Measurements from ENCODE around the gene KAZN.

Gene KAZN

DNA sequence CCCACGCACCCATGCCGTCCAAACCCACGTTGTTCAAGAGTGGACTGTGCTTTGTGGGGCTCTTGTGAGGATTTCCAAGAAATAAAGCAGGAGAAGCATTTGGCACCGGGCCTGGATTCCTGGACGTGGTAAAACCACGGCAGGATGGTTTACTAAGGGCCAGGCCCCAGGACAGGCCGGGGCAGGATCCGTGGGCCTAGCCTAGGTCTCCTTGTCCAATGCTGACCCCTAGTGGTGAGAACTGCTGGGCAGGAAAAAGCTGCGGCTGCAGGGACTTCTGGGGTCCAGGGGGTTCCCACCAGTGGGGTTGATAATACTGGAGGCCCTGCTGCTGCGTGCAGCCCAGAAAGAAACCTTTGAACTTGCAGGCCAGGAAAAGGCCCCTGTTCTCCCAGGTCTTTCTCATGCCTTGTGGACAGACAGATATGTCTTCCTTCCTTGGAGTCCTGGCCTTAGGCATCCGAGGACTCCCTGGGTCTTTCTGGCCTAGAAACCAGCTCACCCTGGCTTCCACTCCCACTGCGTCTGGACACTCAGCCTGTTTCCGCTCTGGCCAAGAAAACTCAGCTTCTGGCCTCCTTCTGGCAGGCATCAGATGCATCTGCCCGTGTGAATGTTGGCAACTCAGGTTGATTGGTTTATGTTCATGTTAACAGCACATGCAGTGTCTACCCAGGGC is 448.1 kb downstream of the KAZN start:
- ATAC-seq (replicated peaks) = no peak
- H3K27me3 Mint-ChIP-seq = peaks cover 11 to 27% of the 10 kb centered on the region in 2 donors
- H3K4me3 Mint-ChIP-seq = no peak overlapping the region
- no peaks in the 10 kb centered on the region for H3K4me1 Mint-ChIP-seq (ENCODE audit: low read depth in 2 of 2)
- H3K36me3 Mint-ChIP-seq (ENCODE audit: insufficient read depth) = no peaks in the 10 kb centered on the region
- peak; percentile 23 to 50 (median 36) for DNase-seq
- peaks cover 0 to 2% of the 10 kb centered on the region in 2 donors for H3K9me3 Mint-ChIP-seq
- H3K27ac Mint-ChIP-seq = no peak overlapping the region

DNA sequence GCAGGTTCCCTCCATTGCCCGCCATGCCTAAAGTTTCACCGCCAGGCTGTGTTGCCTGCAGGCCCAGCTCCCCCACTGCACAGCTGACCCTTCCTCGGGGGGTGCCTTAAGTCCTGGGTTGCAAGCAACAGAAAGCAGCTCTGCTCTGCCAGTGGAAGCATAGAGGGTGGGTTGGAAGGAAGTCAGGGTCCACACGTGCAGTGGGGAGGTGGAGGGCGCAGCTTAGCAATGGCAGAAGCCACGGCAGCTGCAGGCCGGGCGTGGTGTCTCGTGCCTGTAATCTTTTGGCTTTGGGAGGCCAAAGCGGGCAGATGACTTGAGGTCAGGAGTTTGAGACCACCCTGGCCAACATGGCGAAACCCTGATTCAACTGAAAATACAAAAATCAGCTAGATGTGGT is 448.8 kb downstream of the KAZN start:
- H3K4me3 Mint-ChIP-seq = no peak overlapping the region
- no peak overlapping the region for H3K27ac Mint-ChIP-seq
- ATAC-seq (replicated peaks) (no peak), DNase-seq (no peak)
- no peaks in the 10 kb centered on the region for H3K36me3 Mint-ChIP-seq (ENCODE audit: insufficient read depth)
- peaks cover 11 to 28% of the 10 kb centered on the region in 2 donors for H3K27me3 Mint-ChIP-seq
- H3K4me1 Mint-ChIP-seq (ENCODE audit: low read depth in 2 of 2) = no peaks in the 10 kb centered on the region
- peaks cover 0 to 8% of the 10 kb centered on the region in 2 donors for H3K9me3 Mint-ChIP-seq

DNA sequence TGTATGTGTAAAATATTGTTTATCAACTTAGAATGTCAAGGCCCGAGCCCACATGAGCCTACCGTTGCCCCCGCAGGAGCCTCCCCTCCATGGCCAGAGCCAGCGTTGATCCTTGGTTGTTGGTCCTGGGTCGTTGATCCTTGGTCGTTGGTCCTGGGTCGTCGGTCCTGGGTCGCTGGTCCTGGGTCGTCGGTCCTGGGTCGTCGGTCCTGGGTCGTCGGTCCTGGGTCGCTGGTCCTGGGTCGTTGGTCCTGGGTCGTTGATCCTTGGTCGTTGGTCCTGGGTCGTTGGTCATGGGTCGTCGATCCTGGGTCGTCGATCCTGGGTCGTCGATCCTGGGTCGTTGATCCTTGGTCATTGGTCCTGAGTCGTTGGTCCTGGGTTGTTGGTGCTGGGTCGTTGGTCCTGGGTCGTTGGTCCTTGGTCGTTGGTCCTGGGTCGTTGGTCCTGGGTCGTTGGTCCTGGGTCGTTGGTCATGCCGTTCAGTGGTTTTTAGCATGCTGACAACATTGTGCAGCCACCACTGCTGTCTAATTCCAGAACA is 450.0 kb downstream of the KAZN start:
- DNase-seq = no peak
- no peak for ATAC-seq (replicated peaks)
- Mint-ChIP-seq H3K36me3 (ENCODE audit: insufficient read depth) (no peaks in the 10 kb centered on the region), H3K27ac (no peak overlapping the region), H3K9me3 (peaks cover 0 to 11% of the 10 kb centered on the region in 2 donors), H3K4me1 (ENCODE audit: low read depth in 2 of 2) (no peaks in the 10 kb centered on the region), H3K27me3 (peaks cover 11 to 31% of the 10 kb centered on the region in 2 donors), H3K4me3 (no peak overlapping the region)

DNA sequence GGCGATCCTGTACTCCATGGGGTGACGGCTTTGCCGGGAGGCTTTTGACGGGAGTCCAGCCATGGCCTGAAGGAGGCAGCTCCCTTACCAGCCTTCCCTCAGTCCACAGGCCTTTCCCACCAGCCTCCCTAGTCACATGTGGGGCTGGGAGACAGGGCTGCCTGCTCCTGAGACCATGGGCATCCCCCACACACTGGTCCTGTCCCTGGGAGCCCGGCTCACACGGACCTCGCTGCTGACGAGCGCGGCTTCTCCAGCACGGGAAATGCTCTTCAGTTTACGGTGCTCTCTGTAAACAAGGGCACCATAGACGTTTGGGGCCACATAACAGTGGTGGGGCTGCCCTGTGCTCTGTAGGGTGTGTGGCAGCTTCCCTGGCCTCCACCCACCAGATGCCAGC is 450.6 kb downstream of the KAZN start:
- Mint-ChIP-seq H3K4me1 (ENCODE audit: low read depth in 2 of 2) (no peaks in the 10 kb centered on the region), H3K27me3 (peaks cover 11 to 31% of the 10 kb centered on the region in 2 donors), H3K27ac (no peak overlapping the region), H3K4me3 (no peak overlapping the region), H3K36me3 (ENCODE audit: insufficient read depth) (no peaks in the 10 kb centered on the region), H3K9me3 (peaks cover 0 to 11% of the 10 kb centered on the region in 2 donors)
- ATAC-seq (replicated peaks) = no peak
- no peak for DNase-seq

DNA sequence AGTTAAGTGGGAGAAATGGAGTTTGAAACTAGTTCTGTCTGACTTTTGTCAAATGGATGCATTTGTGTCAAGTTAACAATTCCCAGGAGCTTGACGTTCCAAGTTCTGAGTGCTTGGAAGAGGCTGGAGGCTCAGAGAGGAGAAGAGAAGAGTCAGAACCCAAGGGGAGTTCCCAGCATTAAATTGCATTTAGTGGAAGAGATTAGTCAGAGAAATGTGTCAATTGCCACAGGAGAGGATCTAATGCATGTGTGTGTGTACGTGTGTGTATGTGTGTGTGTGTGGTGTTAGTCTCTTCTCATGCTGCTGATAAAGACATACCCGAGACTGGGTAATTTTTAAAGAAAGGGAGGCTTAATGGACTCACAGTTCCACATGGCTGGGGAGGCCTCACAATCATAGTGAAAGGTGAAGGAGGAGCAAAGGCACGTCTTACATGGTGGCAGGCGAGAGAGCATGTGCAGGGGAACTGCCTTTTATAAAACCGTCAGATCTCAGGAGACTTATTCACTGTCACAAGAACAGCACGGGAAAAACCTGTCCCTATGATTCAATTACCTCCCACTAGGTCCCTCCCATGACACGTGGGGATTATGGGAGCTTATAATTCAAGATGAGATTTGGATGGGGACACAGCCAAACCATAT is 453.5 kb downstream of the KAZN start:
- no peak for DNase-seq
- Mint-ChIP-seq H3K36me3 (ENCODE audit: insufficient read depth) (no peaks in the 10 kb centered on the region), H3K4me3 (no peak overlapping the region), H3K27ac (no peak overlapping the region), H3K4me1 (ENCODE audit: low read depth in 2 of 2) (no peaks in the 10 kb centered on the region), H3K27me3 (peaks cover 6 to 46% of the 10 kb centered on the region in 2 donors), H3K9me3 (peaks cover 0 to 11% of the 10 kb centered on the region in 2 donors)
- no peak for ATAC-seq (replicated peaks)

DNA sequence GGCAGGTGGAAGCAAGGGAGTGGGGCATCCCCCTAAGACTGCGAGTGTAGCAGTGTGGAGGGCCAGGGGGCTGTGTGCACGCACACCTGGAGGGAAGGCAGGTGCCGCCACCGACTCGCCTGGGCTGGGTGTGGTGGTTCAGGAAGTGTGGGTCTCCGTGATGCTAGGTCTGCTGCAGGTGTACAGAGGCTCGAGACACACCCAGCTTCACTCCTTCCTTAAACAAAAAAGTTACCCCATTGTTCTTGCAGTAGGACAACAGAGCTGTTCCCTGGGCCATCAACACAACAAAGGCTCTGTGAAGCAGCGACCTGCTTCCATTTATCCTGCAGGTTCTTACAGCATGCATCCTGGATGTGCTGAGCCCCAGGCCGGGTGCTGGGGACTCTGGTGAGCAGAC is 454.7 kb downstream of the KAZN start:
- Mint-ChIP-seq H3K4me3 (no peak overlapping the region), H3K4me1 (ENCODE audit: low read depth in 2 of 2) (no peaks in the 10 kb centered on the region), H3K27me3 (peaks cover 6 to 57% of the 10 kb centered on the region in 2 donors), H3K9me3 (peaks cover 0 to 11% of the 10 kb centered on the region in 2 donors), H3K36me3 (ENCODE audit: insufficient read depth) (no peaks in the 10 kb centered on the region), H3K27ac (no peak overlapping the region)
- no peak for ATAC-seq (replicated peaks)
- DNase-seq = no peak

DNA sequence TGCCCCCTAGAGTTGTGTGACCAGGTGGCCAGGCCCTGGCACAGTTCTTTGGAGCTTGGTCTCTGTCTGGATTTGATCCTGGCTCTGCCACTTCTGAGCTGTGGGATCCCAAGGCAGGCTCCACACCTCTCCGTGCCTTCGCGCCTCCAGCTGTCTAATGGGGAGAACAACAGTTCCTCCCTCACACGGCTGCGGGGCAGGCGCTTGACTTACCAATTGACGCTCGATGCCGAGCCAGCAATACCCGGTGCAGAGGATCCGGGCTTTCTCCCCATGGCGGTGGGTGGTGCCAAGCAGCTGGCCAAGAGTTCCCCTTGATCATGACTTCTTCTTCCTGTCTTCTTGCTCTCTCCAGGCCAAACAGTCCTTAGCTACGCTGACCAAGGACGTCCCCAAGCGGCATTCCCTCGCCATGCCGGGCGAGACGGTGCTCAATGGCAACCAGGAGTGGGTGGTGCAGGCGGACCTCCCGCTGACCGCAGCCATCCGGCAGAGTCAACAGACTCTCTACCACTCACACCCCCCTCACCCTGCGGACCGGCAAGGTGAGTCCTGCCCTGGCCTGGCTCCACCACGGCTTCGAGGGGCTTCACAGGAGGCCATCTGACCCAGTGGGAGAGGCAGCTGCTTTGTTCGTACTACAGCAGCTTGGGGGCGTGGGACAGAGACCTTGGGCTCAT is 457.4 kb downstream of the KAZN start:
- Mint-ChIP-seq H3K27ac (no peak overlapping the region), H3K36me3 (ENCODE audit: insufficient read depth) (no peaks in the 10 kb centered on the region), H3K9me3 (peaks cover 0 to 11% of the 10 kb centered on the region in 2 donors), H3K4me3 (no peak overlapping the region), H3K4me1 (ENCODE audit: low read depth in 2 of 2) (no peaks in the 10 kb centered on the region), H3K27me3 (peaks cover 2 to 77% of the 10 kb centered on the region in 2 donors)
- DNase-seq (no peak), ATAC-seq (replicated peaks) (no peak)

DNA sequence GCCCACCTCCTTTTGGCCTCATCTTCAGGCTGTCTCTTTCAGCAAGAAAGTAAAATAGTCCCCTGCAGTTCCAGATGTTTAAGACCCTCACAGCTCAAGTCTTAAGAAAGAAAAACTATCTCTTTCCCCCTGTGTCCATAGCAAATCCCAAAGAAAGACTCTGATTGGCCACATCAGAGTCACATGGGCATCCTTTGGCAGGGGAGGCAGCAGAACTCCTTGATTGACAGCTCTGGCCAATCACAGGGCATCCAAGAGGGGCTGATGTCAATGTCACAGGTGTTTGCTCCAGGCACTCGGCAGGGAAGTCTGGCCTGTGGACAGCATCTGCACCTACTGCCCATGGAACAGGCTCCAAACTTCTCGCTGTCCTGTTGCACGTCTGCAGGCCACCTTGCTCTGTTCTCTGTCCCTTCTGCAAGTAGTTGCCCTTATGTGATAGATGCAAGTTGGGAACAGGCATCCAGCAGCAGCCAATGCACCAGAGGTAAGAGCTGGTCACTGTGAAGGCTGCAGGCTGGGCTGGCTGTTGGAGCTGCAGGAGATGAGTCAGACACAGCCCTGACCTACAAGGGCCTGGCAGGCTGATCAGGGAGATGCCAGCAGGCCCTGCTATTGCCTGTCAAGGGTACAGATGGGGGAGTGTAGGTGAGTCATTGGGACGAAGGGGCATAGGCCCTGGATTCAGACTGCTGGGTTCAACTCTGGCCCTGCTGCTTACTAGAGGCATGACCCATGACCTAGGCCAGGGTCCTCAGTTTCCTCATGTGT is 458.2 kb downstream of the KAZN start:
- no peak for ATAC-seq (replicated peaks)
- H3K9me3 Mint-ChIP-seq = peaks cover 0 to 8% of the 10 kb centered on the region in 2 donors
- no peaks in the 10 kb centered on the region for H3K4me1 Mint-ChIP-seq (ENCODE audit: low read depth in 2 of 2)
- no peak overlapping the region for H3K27ac Mint-ChIP-seq
- peaks cover 0 to 69% of the 10 kb centered on the region in 2 donors for H3K27me3 Mint-ChIP-seq
- H3K36me3 Mint-ChIP-seq (ENCODE audit: insufficient read depth) = no peaks in the 10 kb centered on the region
- DNase-seq = no peak
- no peak overlapping the region for H3K4me3 Mint-ChIP-seq

DNA sequence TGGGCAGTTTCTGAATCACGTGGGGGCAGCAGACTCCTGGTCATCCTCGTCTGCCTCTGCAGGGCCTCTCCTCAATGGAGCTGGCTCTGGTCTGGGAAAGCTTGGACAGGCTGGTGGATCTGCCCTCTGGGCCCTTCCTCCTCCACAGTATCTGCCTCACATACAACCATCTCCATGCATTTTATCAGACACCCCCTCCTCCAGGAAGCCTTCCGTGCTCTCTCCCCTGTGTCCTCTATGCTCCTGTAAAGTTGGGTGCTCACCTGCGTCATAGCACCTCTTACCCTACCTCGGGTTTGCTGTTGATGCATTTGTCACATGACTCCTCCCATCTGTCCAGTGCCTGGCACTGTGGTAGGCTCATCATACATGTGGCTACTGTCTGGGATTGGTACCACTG is 459.3 kb downstream of the KAZN start:
- Mint-ChIP-seq H3K27ac (no peak overlapping the region), H3K9me3 (no peaks in the 10 kb centered on the region), H3K4me1 (ENCODE audit: low read depth in 2 of 2) (no peaks in the 10 kb centered on the region), H3K4me3 (no peak overlapping the region), H3K27me3 (peaks cover 0 to 58% of the 10 kb centered on the region in 2 donors), H3K36me3 (ENCODE audit: insufficient read depth) (no peaks in the 10 kb centered on the region)
- DNase-seq (no peak), ATAC-seq (replicated peaks) (no peak)

DNA sequence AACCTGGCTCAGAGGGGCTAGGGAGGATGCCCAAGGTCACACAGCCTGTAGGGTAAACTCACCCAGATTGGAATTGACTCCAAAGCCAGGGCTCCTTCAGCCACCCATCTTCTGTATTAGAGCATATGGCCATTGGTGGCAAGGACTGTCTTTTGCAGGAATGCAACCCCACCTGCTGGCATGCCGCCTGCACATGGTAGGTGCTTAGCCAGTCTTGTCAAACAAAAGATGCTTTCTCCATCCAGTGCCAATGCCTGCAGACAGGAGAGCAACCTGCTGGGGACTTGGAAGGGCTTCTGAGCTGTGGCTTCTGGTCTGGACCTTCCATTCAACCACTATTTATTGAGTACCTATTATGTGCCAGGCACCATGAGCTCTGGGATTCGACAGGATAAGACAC is 459.8 kb downstream of the KAZN start:
- peaks cover 0 to 53% of the 10 kb centered on the region in 2 donors for H3K27me3 Mint-ChIP-seq
- H3K9me3 Mint-ChIP-seq = no peaks in the 10 kb centered on the region
- H3K36me3 Mint-ChIP-seq (ENCODE audit: insufficient read depth) = no peaks in the 10 kb centered on the region
- DNase-seq (no peak), ATAC-seq (replicated peaks) (no peak)
- no peak overlapping the region for H3K4me3 Mint-ChIP-seq
- H3K4me1 Mint-ChIP-seq (ENCODE audit: low read depth in 2 of 2) = no peaks in the 10 kb centered on the region
- no peak overlapping the region for H3K27ac Mint-ChIP-seq

DNA sequence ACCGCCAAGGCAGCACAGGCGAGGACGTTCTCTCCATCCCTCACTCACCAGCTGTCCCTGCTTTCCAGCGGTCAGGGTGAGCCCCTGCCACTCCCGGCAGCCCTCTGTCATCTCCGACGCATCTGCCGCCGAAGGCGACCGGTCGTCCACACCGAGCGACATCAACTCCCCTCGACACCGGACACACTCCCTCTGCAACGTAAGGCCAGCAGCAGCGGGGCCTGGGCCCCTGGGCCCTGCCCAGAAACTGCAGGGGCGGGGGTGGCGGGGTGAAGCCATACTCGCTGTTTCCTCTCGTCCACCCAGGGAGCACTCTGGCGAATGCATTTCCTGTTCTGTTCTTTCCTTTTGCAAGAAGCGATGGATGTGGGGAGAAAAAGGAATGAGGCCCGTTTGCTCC is 461.6 kb downstream of the KAZN start:
- ATAC-seq (replicated peaks) (no peak), DNase-seq (no peak)
- H3K27me3 Mint-ChIP-seq = peaks cover 0 to 53% of the 10 kb centered on the region in 2 donors
- H3K27ac Mint-ChIP-seq = no peak overlapping the region
- H3K4me3 Mint-ChIP-seq = no peak overlapping the region
- H3K9me3 Mint-ChIP-seq = no peaks in the 10 kb centered on the region
- no peaks in the 10 kb centered on the region for H3K36me3 Mint-ChIP-seq (ENCODE audit: insufficient read depth)
- no peaks in the 10 kb centered on the region for H3K4me1 Mint-ChIP-seq (ENCODE audit: low read depth in 2 of 2)

DNA sequence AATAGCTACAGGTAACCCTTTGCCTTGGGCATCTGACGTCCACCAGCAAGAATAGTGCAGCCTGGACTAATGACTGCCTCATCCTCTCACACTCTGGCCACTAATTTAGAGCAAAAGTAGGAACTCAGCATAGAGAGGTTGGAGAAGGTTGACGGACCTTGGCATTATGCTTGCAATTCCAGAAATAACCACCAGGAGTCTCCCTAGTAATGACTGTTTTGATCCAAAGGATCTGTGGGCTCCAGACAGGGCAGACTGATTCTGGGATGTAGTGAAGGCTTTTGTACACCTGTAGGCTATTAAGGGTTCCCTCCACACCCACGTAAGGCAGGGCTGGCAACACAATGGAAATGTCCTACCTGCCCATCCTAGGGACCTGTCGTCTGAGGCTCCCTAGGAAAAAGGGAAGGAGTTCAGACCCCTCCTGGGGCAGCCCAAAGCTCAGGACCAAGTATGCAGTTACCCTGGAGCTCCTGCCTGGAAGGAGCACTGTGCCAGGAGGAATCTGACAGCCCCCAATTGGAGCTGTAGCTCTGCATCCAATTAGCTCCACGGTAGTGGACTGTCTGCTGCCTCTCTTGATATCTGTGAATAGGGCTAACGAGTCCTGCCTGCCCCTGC is 464.1 kb downstream of the KAZN start:
- ATAC-seq (replicated peaks) (no peak), DNase-seq (no peak)
- Mint-ChIP-seq H3K9me3 (no peaks in the 10 kb centered on the region), H3K27ac (no peak overlapping the region), H3K27me3 (peaks cover 0 to 32% of the 10 kb centered on the region in 2 donors), H3K4me1 (ENCODE audit: low read depth in 2 of 2) (peaks cover 5 to 6% of the 10 kb centered on the region in 2 donors), H3K36me3 (ENCODE audit: insufficient read depth) (peaks cover 2% of the 10 kb centered on the region), H3K4me3 (no peak overlapping the region)

DNA sequence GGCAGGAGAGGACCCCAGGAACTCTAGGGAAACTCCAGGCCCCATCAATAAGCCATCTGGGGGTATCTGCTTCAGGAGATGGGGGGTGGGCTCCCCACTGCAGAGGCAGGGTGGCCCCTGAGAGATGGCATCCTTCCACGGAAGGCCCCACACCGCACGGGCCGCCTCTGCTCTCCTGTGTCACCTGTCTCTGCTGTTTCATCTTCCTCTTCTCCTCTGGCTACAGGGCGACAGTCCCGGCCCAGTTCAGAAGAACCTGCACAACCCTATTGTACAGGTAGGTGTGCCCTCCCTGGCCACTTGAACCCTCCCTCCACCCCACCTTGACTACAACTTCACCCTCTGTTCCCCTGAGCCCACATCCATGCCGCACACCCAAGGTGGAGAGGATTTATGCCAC is 464.9 kb downstream of the KAZN start:
- DNase-seq = no peak

More for the DNA sequence above, 464.9 kb downstream of the KAZN start:
- H3K4me1 Mint-ChIP-seq (ENCODE audit: low read depth in 2 of 2) = peaks cover 5 to 6% of the 10 kb centered on the region in 2 donors
- no peak for ATAC-seq (replicated peaks)
- H3K27me3 Mint-ChIP-seq = peaks cover 0 to 24% of the 10 kb centered on the region in 2 donors
- H3K36me3 Mint-ChIP-seq (ENCODE audit: insufficient read depth) = peaks cover 2% of the 10 kb centered on the region
- H3K4me3 Mint-ChIP-seq = no peak overlapping the region
- H3K9me3 Mint-ChIP-seq = no peaks in the 10 kb centered on the region
- no peak overlapping the region for H3K27ac Mint-ChIP-seq

Measured in effector memory CD8-positive, alpha-beta T cell (primary cell).